Skeletal muscle satellite cell (primary cell): ENCODE data around the gene ACOX3.
"Not testable (repeated sequence)": the region's sequence is repeated elsewhere in the genome, so short reads cannot be mapped to it uniquely, and the experiment has no call there.

Source experiments
- H3K27me3 ChIP-seq: 2 replicates; pipeline ENCODE4 v1.7.0; 2013; ENCODE audit warnings: low read length; ENCODE audit not compliant: control insufficient read depth, insufficient read depth
- H3K36me3 ChIP-seq: 2 replicates; pipeline ENCODE4 v1.7.0; 2013; ENCODE audit warnings: mild to moderate bottlenecking, control low read depth, low read length; ENCODE audit not compliant: insufficient read depth
- H3K4me1 ChIP-seq: 2 replicates; pipeline ENCODE4 v1.7.0; 2013; ENCODE audit warnings: low read length; ENCODE audit not compliant: control insufficient read depth, insufficient read depth
- H3K4me2 ChIP-seq: 2 replicates; pipeline ENCODE4 v1.7.0; 2013; ENCODE audit warnings: mild to moderate bottlenecking, low read length
- H3K4me3 ChIP-seq: 2 replicates; pipeline ENCODE4 v1.7.0; 2013; ENCODE audit warnings: low read length
- H3K9ac ChIP-seq: 2 replicates; pipeline ENCODE4 v1.7.0; 2013; ENCODE audit warnings: mild to moderate bottlenecking, low read depth, low read length, moderate library complexity
- H3K9me3 ChIP-seq: replicated peaks from 2 replicates; pipeline ENCODE4 v1.7.0; 2013; ENCODE audit warnings: mild to moderate bottlenecking, control low read depth, low read length

ACOX3 gene

DNA sequence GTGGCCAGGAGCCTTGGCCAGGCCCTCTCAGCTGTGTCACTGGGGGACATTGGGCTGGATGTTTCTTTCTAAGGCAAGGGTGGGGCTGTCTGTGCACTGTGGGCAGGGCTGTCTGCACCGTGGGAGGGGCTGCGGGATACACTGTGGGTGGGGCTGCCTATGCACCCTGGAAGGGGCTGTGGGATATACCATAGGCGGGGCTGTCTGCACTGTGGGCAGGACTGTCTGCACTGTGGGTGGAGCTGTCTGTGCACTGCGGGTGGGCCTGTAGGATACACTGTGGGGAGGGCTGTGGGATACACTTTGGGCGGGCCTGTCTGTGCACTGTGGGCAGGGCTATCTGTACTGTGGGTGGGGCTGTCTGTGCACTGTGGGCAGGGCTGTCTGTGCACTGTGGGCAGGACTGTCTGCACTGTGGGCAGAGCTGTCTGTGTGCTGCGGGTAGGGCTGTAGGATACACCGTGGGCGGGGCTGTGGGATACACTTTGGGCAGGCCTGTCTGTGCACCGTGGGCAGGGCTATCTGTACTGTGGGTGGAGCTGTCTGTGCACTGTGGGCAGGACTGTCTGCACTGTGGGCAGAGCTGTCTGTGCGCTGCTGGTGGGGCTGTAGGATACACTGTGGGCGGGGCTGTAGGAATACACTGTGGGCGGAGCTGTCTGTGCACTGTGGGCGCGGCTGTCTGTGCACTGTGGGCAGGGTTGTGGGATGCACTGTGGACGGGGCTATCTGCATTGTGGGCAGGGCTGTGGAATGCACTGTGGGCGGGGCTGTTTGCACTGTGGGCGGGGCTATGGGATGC lies 31.1 kb downstream of the ACOX3 start:
- Histone ChIP-seq H3K27me3 (no peaks in the 10 kb centered on the region), H3K4me1 (peaks cover 8% of the 10 kb centered on the region), H3K9ac (no peak overlapping the region), H3K9me3 (no peaks in the 10 kb centered on the region), H3K4me3 (no peak overlapping the region), H3K4me2 (no peak overlapping the region), H3K36me3 (peaks cover 41% of the 10 kb centered on the region)

DNA sequence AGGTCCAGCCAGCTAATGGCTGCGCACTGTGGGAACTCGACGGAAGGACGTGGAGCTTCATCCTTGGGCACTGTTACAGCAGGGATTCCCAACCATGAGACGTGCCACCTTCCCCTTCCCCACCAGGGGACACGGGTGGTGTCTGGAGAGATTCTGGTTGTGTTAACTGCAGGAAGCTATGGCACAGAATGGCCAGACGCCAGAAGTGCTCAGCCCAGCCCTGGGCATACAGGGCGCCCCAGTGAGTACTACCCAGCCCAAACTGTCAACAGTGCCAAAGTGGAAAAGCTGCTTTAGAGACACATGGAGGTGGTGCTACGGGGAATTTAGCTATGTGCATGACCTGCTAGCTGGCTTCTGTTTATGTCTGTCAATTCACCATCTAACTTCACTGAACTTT lies 32.8 kb downstream of the ACOX3 start:
- no peaks in the 10 kb centered on the region for H3K27me3 ChIP-seq
- no peak overlapping the region for H3K4me3 ChIP-seq
- no peaks in the 10 kb centered on the region for H3K9me3 ChIP-seq
- H3K4me2 ChIP-seq: no peak overlapping the region
- H3K36me3 ChIP-seq: peaks cover 38% of the 10 kb centered on the region
- peaks cover 8% of the 10 kb centered on the region for H3K4me1 ChIP-seq
- H3K9ac ChIP-seq: no peak overlapping the region

DNA sequence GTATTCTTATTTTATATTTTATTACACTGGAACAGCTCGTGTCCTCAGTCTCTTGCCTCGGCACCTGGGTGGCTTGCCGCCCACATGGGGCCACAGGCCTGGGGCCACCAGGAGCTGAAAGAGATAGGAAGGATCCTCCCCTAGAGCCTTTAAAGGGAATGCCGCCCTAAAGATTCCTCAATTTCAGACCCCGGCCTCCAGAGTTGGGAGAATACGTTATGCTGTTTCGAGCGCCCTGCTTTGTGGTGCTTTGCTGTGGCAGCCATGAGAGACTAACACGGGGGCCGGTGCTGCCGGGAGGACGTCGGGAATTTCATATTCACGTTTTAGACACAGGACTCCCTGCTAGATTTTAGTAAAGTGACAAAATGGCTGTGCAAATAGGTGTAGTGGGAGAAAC lies 33.2 kb downstream of the ACOX3 start:
- H3K9ac ChIP-seq: no peak overlapping the region
- no peak overlapping the region for H3K4me3 ChIP-seq
- no peaks in the 10 kb centered on the region for H3K9me3 ChIP-seq
- no peaks in the 10 kb centered on the region for H3K27me3 ChIP-seq
- H3K4me1 ChIP-seq: peaks cover 8% of the 10 kb centered on the region
- no peak overlapping the region for H3K4me2 ChIP-seq
- peaks cover 41% of the 10 kb centered on the region for H3K36me3 ChIP-seq

GRCh38 chr4:8406887-8407286 lies 33.6 kb downstream of the ACOX3 start:
- H3K36me3 ChIP-seq: peaks cover 44% of the 10 kb centered on the region
- H3K4me2 ChIP-seq, H3K4me1 ChIP-seq, H3K27me3 ChIP-seq, H3K9me3 ChIP-seq, H3K4me3 ChIP-seq, H3K9ac ChIP-seq: not testable (repeated sequence)

DNA sequence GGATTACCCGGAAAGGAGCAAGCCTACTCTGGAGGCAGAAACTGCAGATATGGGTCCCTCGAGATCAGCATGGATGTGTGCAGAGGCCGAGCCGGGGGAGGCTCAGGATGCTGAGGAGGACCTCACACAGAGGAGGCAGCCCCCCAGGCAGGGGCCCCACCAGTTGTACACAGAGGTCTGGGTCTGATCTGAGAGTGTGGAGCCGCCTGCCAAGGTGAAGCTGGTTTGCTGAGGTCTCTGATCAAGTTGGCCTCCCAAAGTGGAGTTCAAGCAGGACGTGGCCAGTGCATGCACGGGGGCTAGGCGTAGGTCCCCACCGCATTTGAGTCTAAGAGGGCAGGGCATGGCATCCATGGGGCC lies 35.0 kb downstream of the ACOX3 start:
- Histone ChIP-seq H3K4me1 (peaks cover 8% of the 10 kb centered on the region), H3K4me3 (no peak overlapping the region), H3K4me2 (no peak overlapping the region), H3K27me3 (no peaks in the 10 kb centered on the region), H3K9ac (no peak overlapping the region), H3K9me3 (no peaks in the 10 kb centered on the region), H3K36me3 (peaks cover 37% of the 10 kb centered on the region)

DNA sequence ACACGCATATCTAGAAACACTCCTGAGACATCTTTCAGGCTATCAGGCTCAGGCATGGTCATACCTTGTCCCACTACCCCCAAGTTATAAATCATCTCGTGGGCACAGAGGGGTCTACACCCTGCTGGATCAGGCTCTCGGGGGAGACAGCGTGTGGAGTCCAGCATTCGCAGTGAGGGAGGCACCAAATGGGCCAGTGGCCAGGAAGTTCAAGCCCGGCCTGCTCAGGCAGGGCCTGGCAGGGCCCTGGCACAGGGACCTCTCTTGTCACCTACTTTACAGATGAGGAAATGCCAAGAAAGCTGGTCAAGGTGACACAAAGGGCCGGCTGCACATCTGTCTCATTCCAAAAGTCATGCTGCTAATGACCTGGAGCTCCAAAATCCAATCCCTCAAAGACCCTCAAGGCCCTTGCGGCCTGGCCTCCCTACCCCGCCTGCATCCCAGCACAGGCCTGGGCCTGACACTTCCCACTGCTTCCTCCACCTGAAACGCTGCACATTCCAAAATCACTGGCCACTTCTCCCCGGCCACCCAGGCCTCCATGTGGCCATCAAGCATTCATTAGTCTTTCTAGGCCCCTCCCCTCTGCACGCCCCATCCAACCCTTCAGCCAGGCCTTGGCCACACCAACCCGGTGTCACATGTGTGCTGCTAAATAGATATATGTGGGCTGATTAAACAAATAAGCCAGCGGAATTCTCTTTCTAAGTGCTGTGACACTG lies 35.6 kb downstream of the ACOX3 start:
- Histone ChIP-seq H3K4me1 (peaks cover 7% of the 10 kb centered on the region), H3K4me3 (no peak overlapping the region), H3K36me3 (peaks cover 37% of the 10 kb centered on the region), H3K4me2 (no peak overlapping the region), H3K9me3 (no peaks in the 10 kb centered on the region), H3K9ac (no peak overlapping the region), H3K27me3 (no peaks in the 10 kb centered on the region)

- H3K36me3 ChIP-seq: peaks cover 37% of the 10 kb centered on the region
- H3K9me3 ChIP-seq: no peaks in the 10 kb centered on the region
- H3K4me3 ChIP-seq: no peak overlapping the region
- no peak overlapping the region for H3K9ac ChIP-seq
- no peaks in the 10 kb centered on the region for H3K27me3 ChIP-seq
- H3K4me2 ChIP-seq: no peak overlapping the region
- no peaks in the 10 kb centered on the region for H3K4me1 ChIP-seq
Observed at GRCh38 chr4:8403976-8404375, 36.5 kb downstream of the ACOX3 start.

DNA sequence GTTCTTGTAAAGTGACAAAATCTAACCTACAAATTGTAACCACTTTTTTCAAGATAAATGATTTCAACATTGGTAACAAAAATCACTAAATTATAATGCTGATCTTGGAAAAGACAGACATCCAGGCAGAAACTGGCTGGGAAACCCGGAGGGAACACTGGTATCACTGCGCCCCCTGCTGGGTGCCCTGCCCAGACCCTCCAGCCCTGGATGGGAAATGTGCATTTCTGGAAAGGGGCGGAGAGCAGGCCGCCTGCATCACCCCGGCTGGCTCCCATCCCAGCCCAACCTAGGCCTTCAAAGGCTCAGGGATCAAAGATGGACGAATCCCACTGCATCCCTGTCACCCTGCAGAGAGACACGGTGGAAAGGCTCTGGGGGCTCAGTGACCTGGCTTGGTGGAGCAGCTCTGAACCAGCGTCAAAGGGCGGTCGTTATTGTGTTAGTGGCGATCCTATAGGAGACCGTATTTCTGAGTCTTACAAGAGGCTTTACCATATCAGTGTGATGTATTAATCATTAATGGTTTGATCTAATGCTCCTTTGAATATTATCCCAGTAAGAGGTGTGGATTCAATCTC lies 37.3 kb downstream of the ACOX3 start:
- Histone ChIP-seq H3K36me3 (peaks cover 34% of the 10 kb centered on the region), H3K9ac (no peak overlapping the region)

GRCh38 chr4:8402640-8403039 lies 37.9 kb downstream of the ACOX3 start:
- peaks cover 30% of the 10 kb centered on the region for H3K36me3 ChIP-seq
- no peak overlapping the region for H3K4me3 ChIP-seq
- H3K9me3 ChIP-seq: no peaks in the 10 kb centered on the region
- H3K9ac ChIP-seq: no peak overlapping the region
- no peak overlapping the region for H3K4me2 ChIP-seq
- H3K4me1 ChIP-seq: no peaks in the 10 kb centered on the region
- H3K27me3 ChIP-seq: no peaks in the 10 kb centered on the region

More for the DNA sequence above, 37.3 kb downstream of the ACOX3 start:
- H3K4me3 ChIP-seq: no peak overlapping the region
- H3K4me2 ChIP-seq: no peak overlapping the region
- H3K27me3 ChIP-seq: no peaks in the 10 kb centered on the region
- H3K9me3 ChIP-seq: no peaks in the 10 kb centered on the region
- no peaks in the 10 kb centered on the region for H3K4me1 ChIP-seq

- no peak overlapping the region for H3K9ac ChIP-seq
- no peak overlapping the region for H3K4me3 ChIP-seq
- no peak overlapping the region for H3K4me2 ChIP-seq
- H3K36me3 ChIP-seq: peaks cover 26% of the 10 kb centered on the region
- no peaks in the 10 kb centered on the region for H3K4me1 ChIP-seq
- no peaks in the 10 kb centered on the region for H3K9me3 ChIP-seq
- no peaks in the 10 kb centered on the region for H3K27me3 ChIP-seq
Observed at GRCh38 chr4:8402181-8402597, 38.3 kb downstream of the ACOX3 start.

GRCh38 chr4:8401665-8402064 lies 38.9 kb downstream of the ACOX3 start:
- H3K36me3 ChIP-seq: peaks cover 26% of the 10 kb centered on the region
- no peak overlapping the region for H3K9ac ChIP-seq
- no peaks in the 10 kb centered on the region for H3K9me3 ChIP-seq
- H3K4me3 ChIP-seq: no peak overlapping the region
- no peak overlapping the region for H3K4me2 ChIP-seq
- H3K27me3 ChIP-seq: no peaks in the 10 kb centered on the region
- no peaks in the 10 kb centered on the region for H3K4me1 ChIP-seq
